Measurements from ENCODE around the gene ADCY2. TPM values are rescaled to one million over a fixed set of nuclear protein-coding genes. Genes with fewer than 3 reads are reported as not detected.

The ADCY2 gene
- polyA plus RNA-seq, 1 donor (not counting 4 experiments of a cell fraction or from before 2014, with no cell fraction given): 0.13 TPM

DNA sequence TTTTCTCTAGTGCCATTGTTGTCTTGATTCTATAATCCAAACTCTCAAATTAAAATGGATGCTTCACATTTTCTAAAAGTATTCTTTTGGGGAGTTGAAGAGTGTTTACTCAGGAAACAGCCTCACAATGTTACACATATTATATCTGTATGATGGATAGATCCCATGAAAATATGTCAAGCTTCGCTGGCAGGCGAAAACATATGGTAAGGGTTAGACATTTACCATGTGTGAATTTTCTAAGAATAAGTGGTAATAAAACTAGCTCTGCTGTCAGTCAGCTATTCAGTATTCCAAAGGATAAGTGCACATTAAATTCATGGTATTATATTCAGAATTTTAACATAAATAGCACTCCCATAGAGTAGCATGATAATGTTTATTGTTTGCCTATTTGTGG, 13.3 kb upstream of the ADCY2 start:
- TF ChIP-seq, protein P1, sequence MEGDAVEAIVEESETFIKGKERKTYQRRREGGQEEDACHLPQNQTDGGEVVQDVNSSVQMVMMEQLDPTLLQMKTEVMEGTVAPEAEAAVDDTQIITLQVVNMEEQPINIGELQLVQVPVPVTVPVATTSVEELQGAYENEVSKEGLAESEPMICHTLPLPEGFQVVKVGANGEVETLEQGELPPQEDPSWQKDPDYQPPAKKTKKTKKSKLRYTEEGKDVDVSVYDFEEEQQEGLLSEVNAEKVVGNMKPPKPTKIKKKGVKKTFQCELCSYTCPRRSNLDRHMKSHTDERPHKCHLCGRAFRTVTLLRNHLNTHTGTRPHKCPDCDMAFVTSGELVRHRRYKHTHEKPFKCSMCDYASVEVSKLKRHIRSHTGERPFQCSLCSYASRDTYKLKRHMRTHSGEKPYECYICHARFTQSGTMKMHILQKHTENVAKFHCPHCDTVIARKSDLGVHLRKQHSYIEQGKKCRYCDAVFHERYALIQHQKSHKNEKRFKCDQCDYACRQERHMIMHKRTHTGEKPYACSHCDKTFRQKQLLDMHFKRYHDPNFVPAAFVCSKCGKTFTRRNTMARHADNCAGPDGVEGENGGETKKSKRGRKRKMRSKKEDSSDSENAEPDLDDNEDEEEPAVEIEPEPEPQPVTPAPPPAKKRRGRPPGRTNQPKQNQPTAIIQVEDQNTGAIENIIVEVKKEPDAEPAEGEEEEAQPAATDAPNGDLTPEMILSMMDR (optimal IDR thresholded peaks at IDR 0.05 in 1 of 3, IDR thresholded peaks at IDR 0.05 in 1 of 3, conservative IDR thresholded peaks at IDR 0.05 in 1 of 3; ENCODE audit: extremely low read depth in 1 of 3, insufficient read depth in 2 of 3, low read length in 3 of 3): no peak
- TF ChIP-seq EZH2 (IDR thresholded peaks at IDR 0.05; ENCODE audit: low read length): no peak
- dilution Hi-C loops (cut with MboI; ENCODE audit: extremely low pct_ligation_motif_present, low sequenced_read_pairs): no loop called here
- DNase-seq (ENCODE audit: low read depth, low spot score) (no peak), FAIRE-seq (no peak)
- Histone ChIP-seq H3K4me1 (ENCODE audit: control insufficient read depth, extremely low read depth, insufficient read depth, low read length) (no peaks in the 10 kb centered on the region), H3K27me3 (ENCODE audit: control insufficient read depth, extremely low read depth, insufficient read depth, low read length) (no peaks in the 10 kb centered on the region), H3K79me2 (ENCODE audit: control insufficient read depth, insufficient read depth, low read length) (no peaks in the 10 kb centered on the region), H3K4me2 (ENCODE audit: control insufficient read depth, extremely low read depth, insufficient read depth, low read depth, low read length) (no peak overlapping the region), H4K20me1 (ENCODE audit: control insufficient read depth, extremely low read depth, insufficient read depth, low read length) (no peaks in the 10 kb centered on the region), H2AFZ (ENCODE audit: control insufficient read depth, low read length) (no peak overlapping the region), H3K9me3 (ENCODE audit: control insufficient read depth, low read depth, low read length) (no peaks in the 10 kb centered on the region), H3K4me3 (ENCODE audit: control insufficient read depth in 2 of 3, extremely low read depth in 1 of 3, insufficient read depth in 2 of 3, low read depth in 1 of 3, low read length in 3 of 3) (no peak overlapping the region), H3K9me1 (ENCODE audit: control insufficient read depth, extremely low read depth, insufficient read depth, low read length) (no peaks in the 10 kb centered on the region), H3K36me3 (ENCODE audit: control insufficient read depth in 2 of 2, extremely low read depth in 1 of 2, insufficient read depth in 2 of 2, low read length in 2 of 2) (no peaks in the 10 kb centered on the region), H3K9ac (ENCODE audit: control insufficient read depth, extremely low read depth, insufficient read depth, low read length) (no peak overlapping the region), H3K27ac (ENCODE audit: control insufficient read depth, insufficient read depth, low read length) (no peak overlapping the region)

DNA sequence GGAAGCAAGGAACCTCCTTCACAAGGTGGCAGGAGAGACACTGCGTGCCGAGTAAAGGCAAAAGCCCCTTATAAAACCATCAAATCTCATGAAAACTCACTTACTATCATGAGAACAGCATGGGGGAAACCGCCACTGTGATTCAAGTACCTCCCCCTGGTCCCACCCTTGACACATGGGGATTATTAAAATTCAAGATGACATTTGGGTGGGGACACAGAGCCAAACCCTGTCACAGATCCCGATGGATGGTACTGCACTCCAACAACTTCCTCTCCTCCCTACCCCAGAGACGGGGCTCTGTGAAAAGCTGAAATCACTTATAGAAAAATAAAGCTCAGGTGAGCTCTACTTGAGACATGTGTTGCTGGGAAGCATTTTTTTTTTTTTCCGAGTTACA, 10.3 kb upstream of the ADCY2 start:
- H3K36me3 ChIP-seq (ENCODE audit: control insufficient read depth in 2 of 2, extremely low read depth in 1 of 2, insufficient read depth in 2 of 2, low read length in 2 of 2): no peaks in the 10 kb centered on the region
- H3K9ac ChIP-seq (ENCODE audit: control insufficient read depth, extremely low read depth, insufficient read depth, low read length): no peak overlapping the region
- FAIRE-seq: no peak
- H3K9me1 ChIP-seq (ENCODE audit: control insufficient read depth, extremely low read depth, insufficient read depth, low read length): no peaks in the 10 kb centered on the region
- no peaks in the 10 kb centered on the region for H3K27me3 ChIP-seq (ENCODE audit: control insufficient read depth, extremely low read depth, insufficient read depth, low read length)
- no peaks in the 10 kb centered on the region for H3K79me2 ChIP-seq (ENCODE audit: control insufficient read depth, insufficient read depth, low read length)
- no peaks in the 10 kb centered on the region for H4K20me1 ChIP-seq (ENCODE audit: control insufficient read depth, extremely low read depth, insufficient read depth, low read length)
- H2AFZ ChIP-seq (ENCODE audit: control insufficient read depth, low read length): no peak overlapping the region
- H3K27ac ChIP-seq (ENCODE audit: control insufficient read depth, insufficient read depth, low read length): no peak overlapping the region
- DNase-seq (ENCODE audit: low read depth, low spot score): no peak
- dilution Hi-C loops (cut with MboI; ENCODE audit: extremely low pct_ligation_motif_present, low sequenced_read_pairs): no loop called here
- H3K4me2 ChIP-seq (ENCODE audit: control insufficient read depth, extremely low read depth, insufficient read depth, low read depth, low read length): no peak overlapping the region
- H3K4me3 ChIP-seq (ENCODE audit: control insufficient read depth in 2 of 3, extremely low read depth in 1 of 3, insufficient read depth in 2 of 3, low read depth in 1 of 3, low read length in 3 of 3): no peak overlapping the region
- H3K9me3 ChIP-seq (ENCODE audit: control insufficient read depth, low read depth, low read length): no peaks in the 10 kb centered on the region
- TF ChIP-seq, protein P1 (optimal IDR thresholded peaks at IDR 0.05 in 1 of 3, IDR thresholded peaks at IDR 0.05 in 1 of 3, conservative IDR thresholded peaks at IDR 0.05 in 1 of 3; ENCODE audit: extremely low read depth in 1 of 3, insufficient read depth in 2 of 3, low read length in 3 of 3): no peak
- no peak for TF ChIP-seq EZH2 (IDR thresholded peaks at IDR 0.05; ENCODE audit: low read length)
- H3K4me1 ChIP-seq (ENCODE audit: control insufficient read depth, extremely low read depth, insufficient read depth, low read length): no peaks in the 10 kb centered on the region

Data from keratinocyte (primary cell).